Stimulated activated CD8-positive, alpha-beta memory T cell treated with anti-CD3 and anti-CD28 coated beads, Interleukin-12 subunit alpha, Interleukin-12 subunit beta, amount 100 ng/mL, for 24 hours (primary cell): ENCODE results near the gene GPR35.
"Not testable (repeated sequence)": the region's sequence is repeated elsewhere in the genome, so short reads cannot be mapped to it uniquely, and the experiment has no call there.

Experiments used
- DNase-seq: peaks from one replicate; pipeline ENCODE4 v3.0.0-alpha.2; 2020; ENCODE audit errors: extremely low read depth

The GPR35 gene

GRCh38 chr2:240655931-240656886, 30.9 kb downstream of the GPR35 start:
- DNase-seq: no peak

- not testable (repeated sequence) for DNase-seq
These were observed 34.6 kb downstream of the GPR35 start for GRCh38 chr2:240659883-240660282.

- DNase-seq: no peak
These were observed 37.4 kb downstream of the GPR35 start for GRCh38 chr2:240662681-240663080.

- no peak for DNase-seq
These were observed 38.4 kb downstream of the GPR35 start for GRCh38 chr2:240663546-240664190.

- DNase-seq: no peak
These were observed 39.3 kb downstream of the GPR35 start for GRCh38 chr2:240664622-240665021.

GRCh38 chr2:240670402-240670801, 45.1 kb downstream of the GPR35 start:
- DNase-seq: no peak

GRCh38 chr2:240670950-240671349, 45.7 kb downstream of the GPR35 start:
- no peak for DNase-seq

- DNase-seq: no peak
These were observed 46.9 kb downstream of the GPR35 start for GRCh38 chr2:240672076-240672700.

- no peak for DNase-seq
These were observed 47.5 kb downstream of the GPR35 start for GRCh38 chr2:240672701-240673190.

GRCh38 chr2:240674461-240675184, 49.3 kb downstream of the GPR35 start:
- DNase-seq: not testable (repeated sequence)

GRCh38 chr2:240675345-240675744, 50.1 kb downstream of the GPR35 start:
- DNase-seq: not testable (repeated sequence)

GRCh38 chr2:240678043-240678442, 52.8 kb downstream of the GPR35 start:
- DNase-seq: not testable (repeated sequence)

GRCh38 chr2:240678909-240679308, 53.6 kb downstream of the GPR35 start:
- not testable (repeated sequence) for DNase-seq

- not testable (repeated sequence) for DNase-seq
These were observed 54.9 kb downstream of the GPR35 start for GRCh38 chr2:240680185-240680584.
